NK-92 (cell line): ENCODE results near the gene DCDC2B.

Experiments used
- DNase-seq: peaks from one replicate; lab custom pipeline; 2025; ENCODE audit not compliant: unreplicated experiment; lab: John Stamatoyannopoulos, UW

DCDC2B gene

DNA sequence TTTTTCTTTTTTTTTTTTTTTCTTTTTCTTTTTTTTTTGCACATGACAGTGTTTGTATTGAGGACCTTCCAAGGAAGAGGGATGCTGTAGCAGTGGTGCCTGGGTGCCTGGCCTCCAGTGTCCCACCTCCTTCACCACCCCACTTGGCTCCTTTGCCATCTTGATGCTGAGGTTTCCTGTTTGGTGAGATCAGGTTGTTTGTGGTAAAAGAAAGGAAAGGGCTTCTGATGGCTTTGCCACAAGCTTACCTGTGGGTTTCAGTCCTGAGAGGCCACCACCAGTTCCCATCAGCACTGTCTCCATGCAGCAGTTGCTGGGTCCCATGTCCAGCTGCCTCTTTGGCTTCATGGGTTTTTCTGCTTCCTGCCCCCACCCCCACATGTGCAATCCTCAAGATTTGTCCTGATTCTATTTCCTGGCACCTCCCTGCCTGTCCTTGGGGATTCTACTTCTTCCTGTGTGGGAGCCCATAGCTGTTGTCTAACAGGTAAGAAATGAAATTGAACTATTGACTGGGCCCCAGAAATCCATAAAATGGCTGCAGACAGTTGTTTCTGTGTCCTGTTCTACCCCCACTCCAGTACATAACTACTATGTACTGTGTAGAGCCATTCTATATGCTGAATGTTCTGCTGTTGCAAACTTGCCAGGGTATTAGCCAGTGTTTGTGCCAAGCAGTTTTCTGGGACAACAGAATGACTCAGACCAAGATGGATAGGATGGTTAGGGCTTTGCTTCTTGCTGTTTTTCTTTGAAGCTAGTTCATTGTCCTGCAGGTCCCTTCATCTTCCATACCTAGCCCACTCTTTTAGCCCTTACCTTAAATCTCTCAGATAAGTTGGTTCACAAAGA is 12.7 kb upstream of the DCDC2B start:
- no peak for DNase-seq

DNA sequence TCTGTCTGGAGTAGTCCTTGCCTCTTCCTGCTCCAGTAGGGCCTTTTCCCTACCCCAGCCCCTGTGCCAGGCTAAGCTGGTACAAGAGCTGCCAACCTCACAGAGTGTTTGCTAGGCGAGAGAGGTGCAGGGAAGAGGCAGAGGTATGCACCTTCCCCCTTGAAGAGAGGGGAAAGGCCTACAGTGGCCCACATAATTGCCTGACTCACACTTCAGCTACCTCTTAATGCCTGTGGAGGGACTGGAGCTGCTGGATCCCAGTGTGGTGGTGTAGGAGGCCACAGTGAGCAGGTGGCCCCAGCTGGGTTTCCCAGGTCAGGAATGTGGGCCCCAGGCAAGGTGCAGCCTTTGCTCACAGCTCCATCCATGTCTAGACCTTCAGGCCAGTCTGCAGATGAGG is 11.8 kb upstream of the DCDC2B start:
- no peak for DNase-seq

DNA sequence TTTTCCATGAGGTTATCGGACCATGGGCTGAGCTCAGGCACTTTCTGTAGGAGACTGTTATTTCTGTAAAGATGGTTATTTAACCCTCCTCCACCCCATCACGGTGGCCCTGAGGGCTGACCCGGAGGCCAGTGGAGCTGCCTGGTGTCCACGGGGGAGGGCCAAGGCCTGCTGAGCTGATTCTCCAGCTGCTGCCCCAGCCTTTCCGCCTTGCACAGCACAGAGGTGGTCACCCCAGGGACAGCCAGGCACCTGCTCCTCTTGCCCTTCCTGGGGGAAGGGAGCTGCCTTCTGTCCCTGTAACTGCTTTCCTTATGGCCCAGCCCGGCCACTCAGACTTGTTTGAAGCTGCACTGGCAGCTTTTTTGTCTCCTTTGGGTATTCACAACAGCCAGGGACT is 11.1 kb upstream of the DCDC2B start:
- DNase-seq: no peak

DNA sequence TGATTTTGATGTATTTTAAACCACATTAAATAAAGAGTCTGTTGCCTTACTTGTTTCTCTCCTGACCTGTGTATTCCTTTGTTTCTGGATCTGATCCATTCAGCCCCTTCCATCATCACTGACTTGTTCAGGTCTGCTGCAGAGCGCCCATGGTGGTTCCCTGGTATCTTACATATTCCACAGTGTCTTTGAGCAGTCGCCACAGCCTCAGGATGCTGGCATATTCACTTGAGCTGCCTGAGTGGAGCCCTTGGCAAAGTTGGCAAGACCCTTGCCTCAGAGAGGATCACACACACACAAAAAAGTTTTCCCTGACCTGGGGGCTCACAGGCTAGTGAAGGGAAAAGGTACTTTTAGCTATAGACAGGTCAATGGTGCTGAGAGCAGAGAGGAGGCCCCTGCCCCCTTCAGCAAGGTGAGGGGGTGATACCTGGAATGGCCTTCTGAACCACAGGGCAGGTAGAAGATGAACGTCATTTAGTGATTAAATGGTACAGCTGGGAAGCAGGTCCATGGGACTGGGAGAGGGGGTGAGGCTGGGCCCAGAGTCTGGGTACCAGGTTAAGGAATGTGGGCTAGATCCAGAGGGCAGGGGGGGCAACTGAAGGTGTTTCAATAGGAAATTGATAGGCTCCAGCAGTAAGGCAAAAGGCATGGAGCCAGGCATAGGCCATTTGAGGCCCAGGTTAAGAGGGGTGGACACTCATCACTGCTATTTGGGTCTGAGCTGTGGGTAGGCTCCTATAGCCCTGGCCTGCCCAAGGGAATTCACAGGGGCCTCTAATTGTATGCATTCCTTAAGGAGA is 10.4 kb upstream of the DCDC2B start:
- no peak for DNase-seq

DNA sequence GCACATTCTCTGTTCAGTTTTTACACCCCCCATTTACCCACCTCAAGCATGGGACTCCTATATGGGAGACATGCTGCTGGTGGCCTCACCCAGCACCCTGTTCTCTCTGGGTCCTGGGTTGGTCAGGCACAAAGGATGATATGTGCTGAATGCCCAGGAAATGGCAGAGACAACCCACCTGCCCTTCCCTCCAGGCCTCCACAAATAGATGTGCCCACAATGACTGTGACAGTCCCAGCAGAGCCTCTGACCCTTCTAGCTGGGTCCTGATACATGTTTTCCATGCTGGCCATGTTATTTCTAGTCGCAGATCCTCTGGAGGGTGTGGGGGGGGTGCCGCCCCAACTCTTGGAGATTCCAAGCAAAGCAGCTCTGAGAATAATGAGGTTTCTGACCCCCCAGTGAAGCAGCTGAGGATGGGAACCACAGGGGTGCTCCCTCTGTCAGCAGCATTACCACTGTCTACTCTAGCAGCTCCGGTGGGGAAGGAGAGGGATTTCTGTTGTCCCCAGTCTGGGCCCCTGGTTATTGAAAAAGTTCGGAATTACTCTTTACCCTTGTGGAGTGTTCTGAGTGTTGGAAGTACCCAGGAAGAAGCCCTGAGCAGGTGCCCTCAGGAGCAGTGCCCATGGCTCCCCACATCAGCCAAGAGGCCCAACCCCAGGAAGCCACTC is 9.7 kb upstream of the DCDC2B start:
- DNase-seq: no peak

DNA sequence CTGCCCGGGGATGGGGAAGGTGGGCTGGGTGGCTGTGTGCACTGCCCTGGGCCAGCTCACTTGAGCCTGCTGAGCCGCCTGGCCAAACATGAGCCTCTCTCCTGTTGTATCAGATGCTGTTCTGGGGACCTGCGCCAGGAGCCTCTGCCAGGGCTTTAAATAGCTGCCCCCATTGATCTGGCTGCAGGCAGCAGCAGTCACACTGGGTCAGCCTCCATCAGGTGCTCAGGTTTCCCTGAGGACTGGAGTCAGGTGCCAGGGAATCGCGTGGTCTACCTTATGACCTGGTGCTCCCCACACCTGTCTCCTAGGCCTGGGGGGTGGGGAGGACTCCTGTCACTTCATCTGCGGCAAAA is 9.2 kb upstream of the DCDC2B start:
- no peak for DNase-seq

DNA sequence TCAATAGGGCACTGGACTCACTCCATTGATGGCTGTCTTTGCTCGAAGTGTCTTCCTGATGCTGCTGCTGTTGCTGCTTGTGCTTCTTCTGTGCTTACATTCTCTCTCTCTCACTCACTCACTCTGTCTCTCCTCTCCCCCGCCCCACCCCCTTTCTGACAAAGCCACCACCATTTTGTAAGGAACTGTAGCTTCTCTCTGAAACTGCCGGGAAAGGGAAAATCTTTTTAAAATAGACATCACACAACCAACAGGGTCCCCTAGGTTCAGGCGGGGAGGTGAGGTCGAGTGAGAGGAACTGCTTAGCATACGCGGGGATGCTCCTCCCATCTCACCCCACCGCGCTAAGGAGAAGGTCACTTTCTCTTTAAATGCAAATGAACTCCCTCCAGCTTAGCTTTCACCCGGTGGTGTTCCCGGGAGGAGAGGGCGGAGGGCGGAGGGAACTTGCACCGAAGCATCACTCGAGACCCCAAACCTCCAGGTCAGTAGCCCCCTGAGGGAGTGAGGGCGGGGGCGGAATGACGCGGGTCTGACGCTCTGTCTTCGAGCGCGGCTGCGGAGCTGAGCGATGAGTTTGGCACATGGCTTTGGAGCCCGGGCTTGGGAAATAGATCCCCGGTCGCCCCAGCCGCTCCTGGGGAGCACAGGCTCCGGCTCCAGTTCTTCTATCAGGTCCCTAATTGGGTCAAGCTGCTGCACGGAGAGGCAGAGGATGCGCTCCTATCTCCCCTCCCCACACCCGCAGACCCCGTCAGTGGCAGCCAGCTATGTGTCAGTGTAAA is 8.5 kb upstream of the DCDC2B start, which contains the start of gene CCDC28B:
CCDC28B (plus strand) TSS at position 370 of the 785 bp plus-strand sequence. CDS start 1,341 bp downstream, outside the sequence.
- no peak for DNase-seq

DNA sequence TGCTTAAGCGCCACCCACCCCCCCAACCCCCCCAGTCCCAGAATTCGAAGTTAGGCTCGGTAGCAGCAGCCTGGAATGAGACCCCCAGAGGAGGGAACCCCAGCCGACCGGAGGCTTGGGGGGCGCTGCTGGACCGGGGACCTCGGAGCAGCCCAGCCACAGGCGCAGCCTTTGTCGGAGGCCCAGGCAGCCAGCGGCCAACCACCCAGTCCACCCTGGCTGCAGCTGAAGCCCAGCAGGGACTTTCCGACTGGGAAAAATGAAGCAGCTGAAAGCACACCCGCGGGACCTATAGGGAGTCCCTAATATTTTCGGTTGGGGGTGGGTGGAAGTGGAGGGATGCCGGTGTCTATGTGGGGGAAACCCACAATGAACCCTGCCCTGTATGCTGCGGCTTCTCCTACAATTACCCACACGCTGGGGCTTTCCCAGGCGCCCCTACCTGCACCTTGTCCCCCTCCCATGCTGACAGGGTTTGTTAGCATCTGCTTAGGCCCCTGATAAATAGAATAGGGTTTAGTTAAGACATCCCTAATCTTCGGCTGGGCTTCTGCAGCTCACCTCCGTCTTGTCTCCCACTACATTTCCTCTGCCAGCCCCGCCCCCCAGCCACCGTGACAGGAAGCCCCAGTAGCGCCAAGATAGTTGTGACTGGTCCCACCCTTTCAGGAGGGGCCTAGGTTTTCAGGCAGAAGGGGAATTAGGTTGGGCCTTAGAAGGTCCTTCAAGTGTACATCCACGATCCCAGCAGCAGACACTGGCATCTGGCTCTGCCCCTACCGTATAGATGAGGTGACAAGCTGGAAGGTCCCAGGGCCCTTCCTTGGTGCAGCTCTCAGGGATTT is 7.7 kb upstream of the DCDC2B start:
- DNase-seq: no peak

DNA sequence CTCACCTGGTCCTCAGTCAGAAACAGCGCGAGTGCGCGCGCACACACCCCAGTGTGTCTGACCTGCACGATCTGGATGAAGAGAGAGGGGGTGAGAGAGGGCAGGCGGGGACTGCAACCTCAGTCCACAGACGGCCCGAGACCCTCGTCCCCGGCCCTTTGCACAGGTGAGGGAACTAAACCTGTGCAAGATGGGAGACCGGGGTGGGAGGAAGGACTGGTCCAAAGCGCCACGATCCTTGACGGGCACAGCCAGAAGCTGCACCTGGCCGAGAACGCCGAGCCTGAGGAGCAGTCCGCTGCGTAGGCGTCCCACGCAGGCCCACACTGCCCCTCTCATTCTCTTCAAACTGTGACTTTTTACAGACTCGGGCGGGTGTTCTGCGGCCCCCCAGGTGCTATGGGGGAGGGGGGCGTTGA is 3.9 kb upstream of the DCDC2B start:
- no peak for DNase-seq

DNA sequence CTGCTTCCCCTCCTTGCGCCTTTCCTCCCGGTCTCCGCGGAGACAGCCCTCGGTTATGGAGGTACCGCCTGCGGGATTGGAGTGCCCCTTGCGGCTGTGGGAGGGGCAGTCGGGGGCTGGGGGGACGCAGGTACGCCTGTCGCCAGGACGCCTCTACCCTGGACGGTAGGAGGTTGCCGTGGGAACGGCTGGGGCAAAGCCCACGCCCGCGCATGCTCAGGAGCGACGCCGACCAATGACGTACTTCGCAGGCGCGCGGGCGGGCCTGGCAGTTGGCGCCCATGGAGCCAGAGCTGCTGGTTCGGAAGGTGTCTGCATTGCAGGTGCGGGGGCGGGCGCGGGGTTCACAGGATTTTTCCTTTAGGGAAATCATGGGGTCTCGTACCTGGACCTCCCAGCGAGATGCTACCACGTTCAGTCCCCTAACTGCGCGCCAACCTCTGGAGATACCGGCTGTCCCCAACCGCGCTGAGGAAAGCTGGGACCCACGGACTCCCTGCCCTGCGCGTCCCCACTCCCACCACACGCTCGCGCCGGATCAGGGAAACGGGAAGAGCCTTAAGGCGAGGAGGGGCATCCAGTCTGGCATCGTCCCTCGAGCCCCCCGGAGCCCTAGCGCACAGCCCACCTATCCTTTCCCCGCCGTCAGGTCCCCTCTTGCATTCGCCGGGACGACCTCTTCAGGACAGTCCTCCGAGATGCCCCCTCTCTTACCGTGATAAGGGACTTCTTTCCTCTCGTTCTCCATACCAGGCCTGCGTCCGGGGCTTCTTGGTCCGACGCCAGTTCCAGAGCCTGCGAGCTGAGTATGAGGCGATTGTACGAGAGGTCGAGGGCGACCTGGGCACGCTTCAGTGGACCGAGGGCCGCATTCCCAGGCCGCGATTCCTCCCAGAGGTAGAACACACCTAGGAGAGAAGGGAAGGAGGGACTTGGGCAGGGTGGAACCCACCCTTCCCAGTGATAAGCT is 3.2 kb upstream of the DCDC2B start, which contains the start of gene IQCC:
IQCC (plus strand) TSS at position 271 of the 970 bp plus-strand sequence; CDS start at position 282, 11 bp downstream.
- peak; percentile 22 for DNase-seq

DNA sequence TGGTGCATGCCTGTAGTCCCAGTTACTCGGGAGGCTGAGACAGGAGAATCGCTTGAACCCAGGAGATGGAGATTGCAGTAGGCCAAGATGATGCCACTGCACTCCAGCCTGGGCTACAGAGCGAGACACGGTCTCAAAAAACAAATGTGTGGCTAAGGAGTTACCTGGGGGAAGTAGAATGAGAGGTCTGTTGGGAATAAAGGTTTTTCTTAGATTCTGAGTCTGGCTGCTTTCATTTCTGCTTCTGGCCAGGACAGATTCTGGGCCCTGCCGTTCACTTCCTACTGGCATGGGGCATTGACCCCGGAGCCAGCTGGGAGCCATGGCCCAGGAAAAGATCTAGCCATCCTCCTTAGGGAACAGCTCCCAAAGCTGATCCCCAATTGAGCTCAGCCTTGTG is 420 bp upstream of the DCDC2B start:
- no peak for DNase-seq

DNA sequence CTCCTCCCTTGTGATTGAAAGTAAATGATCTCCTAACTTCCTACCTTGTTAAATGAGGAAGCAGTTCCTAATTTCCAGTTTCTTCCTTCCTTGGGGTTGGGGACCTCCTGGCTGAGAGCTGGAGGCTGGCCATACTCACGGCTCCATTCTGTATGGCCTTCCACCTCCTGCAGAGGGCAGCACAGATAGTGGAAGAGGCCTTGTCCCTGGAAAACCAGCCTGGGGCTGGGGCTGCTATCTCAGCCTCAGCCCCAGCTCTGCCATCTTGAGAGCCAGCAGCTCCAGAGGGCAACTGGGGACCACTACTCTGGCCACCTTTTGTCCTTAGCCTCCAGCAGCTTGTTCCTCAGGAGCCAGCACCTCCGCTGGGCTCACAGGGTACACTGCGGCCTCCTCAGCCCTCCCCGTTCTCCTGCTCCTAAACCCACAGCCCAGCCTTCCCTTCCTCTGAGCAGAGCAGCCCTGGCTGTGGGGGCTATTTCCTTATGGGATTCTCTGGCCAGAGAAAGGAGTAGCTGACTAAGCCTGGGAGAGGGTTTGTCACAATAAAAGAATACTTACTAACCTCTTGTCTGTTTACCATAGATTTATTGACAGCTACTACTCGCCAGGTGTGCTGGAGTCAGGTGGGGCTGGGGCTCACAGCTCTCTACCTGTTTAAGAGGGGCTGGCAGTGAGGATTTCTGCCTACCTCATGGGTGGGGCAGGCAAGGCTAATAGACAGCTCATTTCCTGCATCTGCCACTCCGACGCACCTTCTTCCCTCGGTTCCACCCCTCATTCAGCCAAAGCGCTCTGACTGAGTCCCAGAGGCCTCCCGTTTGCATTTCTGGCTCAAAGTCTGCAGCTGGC is 7.0 kb downstream of the DCDC2B start:
- DNase-seq: no peak

DNA sequence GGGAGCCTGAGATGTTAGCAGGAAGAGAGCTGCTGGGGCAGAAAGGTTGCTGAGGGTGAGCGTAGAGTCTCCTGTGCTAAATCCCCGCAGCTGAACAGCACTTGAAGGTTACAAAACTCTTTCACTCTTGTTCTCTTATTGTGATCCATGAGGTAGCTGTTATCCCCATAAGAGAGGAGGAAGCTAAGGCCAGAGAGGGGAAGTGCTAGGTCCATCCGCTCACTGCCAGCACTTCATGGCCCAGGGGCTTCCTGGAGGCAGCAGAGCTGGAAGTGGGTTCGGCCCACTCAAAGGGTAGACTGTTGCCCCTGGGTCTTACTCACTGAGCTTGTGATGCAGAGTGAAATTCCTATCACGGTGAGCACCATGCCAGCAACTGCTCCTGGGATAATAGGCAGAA is 7.7 kb downstream of the DCDC2B start:
- DNase-seq: no peak

DNA sequence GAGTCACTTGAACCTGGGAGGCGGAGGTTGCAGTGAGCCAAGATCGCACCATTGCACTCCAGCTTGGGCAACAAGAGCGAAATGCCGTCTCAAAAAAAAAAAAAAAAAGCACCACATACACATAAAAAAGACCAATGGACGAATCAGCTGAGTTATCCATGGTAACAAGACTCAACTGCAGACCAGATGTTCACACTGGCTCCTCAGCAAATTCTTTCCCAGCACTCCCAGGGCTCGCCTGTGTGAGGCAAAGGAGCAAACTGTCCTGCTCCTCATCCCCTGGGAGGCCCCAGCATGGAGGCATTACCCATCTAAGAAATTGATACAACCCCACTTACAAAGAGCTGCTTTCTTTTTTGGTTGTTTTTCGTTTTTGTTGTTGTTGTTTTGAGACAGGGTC is 10.1 kb downstream of the DCDC2B start:
- DNase-seq: no peak

DNA sequence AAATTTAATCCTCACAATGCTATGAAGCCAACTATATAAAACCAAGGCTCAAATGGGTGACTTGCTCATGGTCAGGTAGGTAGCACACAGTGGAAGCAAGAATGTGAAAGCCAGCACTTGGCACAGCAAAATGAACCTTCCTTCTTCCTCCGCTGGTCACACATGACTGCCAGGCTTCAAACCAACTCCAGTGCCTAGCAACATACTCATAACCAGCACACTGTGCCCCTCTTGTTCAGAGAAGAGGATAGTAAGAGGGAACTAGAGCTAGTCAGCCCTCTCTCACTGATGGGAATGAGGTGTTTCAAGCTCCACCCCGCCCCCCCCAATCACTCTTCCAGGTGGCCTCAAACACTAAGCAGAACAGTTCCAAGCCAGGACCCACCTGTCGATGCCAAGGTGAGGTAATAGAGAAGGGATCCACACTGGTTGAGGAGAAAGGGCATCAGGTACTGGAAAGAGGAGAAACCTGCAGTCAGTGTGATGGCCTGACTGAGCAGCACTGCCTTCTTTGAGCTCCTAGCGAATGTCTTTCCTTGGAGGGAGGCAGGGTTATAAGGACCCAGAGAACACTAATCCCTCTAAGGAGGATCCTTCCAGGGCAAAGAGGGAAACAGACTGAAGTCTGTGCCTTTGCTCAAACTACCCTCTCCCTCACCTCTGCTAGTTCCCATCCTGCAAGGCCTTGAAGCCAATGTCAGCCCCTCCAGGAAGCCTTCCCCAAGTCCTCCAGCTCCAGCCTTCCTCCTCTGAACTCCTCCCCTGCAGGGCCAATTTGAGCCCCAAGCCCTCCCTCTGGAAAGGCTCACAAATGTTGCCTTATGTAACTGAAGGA is 12.1 kb downstream of the DCDC2B start:
- DNase-seq: no peak

DNA sequence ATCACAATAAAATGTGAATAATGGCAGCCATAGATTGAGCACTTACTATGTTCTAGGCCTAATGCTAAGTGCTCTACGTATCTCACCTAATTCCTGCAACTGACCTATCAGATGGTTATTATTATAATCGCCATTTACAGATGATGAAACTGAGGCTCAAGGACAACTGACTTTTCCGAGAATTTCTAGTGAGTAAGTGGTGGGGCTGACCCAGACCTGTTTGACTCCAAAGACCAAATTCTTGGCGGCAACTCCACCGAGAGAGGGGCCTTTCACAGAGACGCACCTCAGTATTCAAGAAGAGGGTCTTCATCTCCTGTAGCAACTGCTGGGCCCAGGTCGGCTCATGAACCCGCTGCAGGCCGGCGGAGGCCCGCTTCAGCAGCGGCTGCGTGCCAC is 12.7 kb downstream of the DCDC2B start:
- DNase-seq: no peak
